GM18873 (cell line): Measurements from ENCODE around the gene KRTAP4-9.
"Not testable (repeated sequence)": the region's sequence is repeated elsewhere in the genome, so short reads cannot be mapped to it uniquely, and the experiment has no call there.

Experiments used
- ATAC-seq: cut with Tn5 transposase; IDR thresholded peaks from one replicate; pipeline ENCODE4 v1.9.1; 2021; ENCODE audit warnings: mild to moderate bottlenecking, moderate library complexity, moderate number of reproducible peaks; ENCODE audit not compliant: unreplicated experiment, low FRiP score

KRTAP4-9 gene

DNA sequence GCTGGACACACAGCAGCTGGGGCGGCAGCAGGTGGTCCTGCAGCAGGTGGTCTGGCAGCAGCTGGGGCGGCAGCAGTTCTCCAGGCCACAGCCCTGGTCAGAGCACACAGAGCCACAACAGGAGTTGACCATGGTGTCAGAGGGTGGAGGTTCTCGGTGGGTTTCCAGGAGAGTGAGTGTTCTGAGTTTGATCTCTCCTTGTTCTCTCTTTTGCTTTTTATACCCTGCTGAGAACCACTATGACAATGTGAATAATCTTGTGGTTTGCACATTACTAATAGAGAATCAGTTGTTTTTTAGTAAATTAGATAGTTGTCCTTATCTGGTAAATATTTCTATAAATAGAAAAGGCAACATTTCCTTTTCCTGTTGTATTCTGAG is 18.8 kb downstream of the KRTAP4-9 start, which contains the start of gene KRTAP4-12:
Gene KRTAP4-12, minus strand, starts transcription at position 192 of the 381 bp plus-strand sequence. Its CDS starts 60 bp downstream, at position 132.
- not testable (repeated sequence) for ATAC-seq

DNA sequence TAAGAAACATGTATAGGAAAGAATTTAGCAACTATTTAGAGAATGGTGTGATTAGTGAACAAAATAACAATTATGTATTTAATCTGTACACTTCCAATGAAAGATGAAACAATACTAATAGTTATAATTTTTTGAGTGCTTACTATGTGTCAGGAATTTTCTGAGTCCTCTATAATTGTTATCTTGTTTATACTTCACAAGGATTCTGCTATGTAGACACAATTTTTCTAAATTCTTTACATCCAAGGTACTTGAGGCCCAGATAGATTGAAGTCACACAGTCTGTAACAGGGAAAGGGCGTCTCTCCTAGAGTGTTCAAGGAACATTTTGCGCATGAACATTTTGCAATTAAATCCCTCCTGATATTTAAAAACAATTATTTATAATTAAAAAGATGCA is 19.9 kb downstream of the KRTAP4-9 start:
- ATAC-seq: no peak

DNA sequence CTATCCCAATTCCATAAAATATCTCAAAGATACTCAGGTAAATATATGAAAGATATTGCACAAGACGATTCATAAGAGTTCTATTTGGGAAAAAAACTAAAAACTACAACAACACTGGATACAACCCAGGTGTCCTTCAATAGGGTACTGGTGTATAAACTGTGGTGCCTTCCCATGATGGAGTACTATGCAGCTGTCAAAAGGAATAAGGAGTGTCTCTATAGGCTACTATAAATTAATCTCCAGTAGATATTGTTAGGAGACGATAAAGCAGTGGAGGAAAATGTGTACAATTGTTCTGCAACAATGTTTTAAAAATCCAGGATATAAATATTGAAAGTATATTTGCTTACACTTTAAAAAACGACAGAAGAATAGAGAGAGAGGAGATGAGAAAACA is 21.2 kb downstream of the KRTAP4-9 start:
- no peak for ATAC-seq

DNA sequence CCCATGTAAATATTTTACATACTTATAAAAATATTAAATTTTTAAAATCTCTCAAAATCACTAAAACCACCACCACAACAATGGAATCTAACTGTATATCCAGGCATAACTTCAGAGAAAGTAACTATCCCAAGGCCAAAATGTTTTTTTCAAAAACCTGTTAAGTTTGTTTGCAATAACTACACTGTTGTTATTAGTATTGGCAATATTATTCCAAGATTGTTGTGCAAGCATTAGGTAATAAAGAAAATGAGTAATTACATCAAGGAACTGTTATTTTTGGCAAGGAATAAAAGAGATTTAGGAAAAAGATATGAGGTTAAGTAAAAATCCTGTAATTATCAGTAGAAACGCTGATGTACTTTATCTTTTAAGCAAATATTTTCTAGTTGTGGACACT is 22.2 kb downstream of the KRTAP4-9 start:
- ATAC-seq: no peak

DNA sequence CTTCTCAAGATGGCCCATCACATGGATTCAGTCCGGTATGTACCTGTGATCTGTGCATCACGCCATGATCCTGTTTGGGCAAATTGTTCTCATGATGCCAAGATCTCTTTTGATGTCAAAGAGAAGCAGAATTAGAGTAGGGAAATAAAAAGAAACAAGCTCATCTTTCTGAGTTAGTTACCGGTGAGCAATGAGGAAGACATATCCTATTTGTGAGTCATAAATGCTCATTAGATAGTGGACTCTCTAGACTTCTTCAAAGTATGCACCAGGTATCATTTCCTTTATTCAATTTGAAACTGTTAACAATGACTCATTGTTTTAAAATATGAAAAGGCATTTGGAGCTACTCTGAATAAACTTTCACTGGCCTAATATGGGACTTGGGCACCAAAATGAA is 26.8 kb downstream of the KRTAP4-9 start:
- no peak for ATAC-seq

DNA sequence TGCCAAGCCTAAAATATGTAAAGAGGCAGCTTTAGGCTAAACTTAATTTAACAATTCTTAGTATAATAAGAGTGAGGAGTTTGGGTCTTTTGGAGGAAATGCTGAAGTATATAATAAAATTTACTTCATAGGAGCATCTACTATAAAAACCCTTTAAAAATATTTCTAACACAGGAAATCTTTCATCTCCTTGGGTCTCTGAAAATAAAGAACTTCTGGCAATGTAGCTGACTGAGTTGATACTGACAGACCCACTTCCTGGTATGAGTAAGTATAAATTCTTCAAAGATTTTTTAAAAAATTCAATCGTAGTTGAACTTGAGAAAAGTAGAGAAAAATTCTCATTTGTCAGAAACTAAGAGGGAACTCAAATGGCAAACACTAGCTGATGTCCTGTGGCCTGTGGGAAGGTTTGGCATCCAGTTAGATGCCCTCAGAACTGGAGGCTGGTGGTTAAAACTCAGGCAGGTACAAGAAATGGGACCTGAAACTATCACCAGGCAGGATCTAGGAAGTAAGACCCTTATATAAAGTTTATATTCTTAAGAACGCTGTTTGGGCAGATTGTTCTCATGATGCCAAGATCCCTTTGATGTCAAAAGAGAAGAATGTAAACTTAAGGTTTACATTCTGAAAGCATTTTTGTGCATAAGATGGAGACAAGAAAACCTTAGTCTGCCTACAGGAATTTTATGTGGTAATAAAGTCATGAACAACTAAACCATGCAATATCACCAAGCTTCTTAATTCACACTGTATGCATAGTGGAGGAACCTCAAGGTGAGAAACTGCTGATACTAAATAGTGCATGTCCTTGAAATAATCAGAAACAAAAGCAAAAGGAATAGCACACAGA is 28.9 kb downstream of the KRTAP4-9 start:
- no peak for ATAC-seq

DNA sequence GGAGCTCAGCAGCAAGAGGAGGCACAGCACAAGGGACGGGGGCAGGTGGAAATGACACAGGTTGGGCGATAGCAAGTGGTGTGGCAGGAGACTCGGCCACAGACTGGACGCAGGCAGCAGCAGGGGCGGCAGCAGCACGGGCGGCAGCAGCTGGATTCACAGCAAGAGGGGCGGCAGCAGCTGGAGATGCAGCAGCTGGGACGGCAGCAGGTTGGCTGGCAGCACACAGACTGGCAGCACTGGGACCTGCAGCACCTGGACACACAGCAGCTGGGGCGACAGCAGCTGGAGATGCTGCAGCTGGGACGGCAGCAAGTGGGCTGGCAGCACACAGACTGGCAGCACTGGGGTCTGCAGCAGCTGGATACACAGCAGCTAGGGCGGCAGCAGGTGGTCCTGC is 34.7 kb downstream of the KRTAP4-9 start:
- ATAC-seq: not testable (repeated sequence)

DNA sequence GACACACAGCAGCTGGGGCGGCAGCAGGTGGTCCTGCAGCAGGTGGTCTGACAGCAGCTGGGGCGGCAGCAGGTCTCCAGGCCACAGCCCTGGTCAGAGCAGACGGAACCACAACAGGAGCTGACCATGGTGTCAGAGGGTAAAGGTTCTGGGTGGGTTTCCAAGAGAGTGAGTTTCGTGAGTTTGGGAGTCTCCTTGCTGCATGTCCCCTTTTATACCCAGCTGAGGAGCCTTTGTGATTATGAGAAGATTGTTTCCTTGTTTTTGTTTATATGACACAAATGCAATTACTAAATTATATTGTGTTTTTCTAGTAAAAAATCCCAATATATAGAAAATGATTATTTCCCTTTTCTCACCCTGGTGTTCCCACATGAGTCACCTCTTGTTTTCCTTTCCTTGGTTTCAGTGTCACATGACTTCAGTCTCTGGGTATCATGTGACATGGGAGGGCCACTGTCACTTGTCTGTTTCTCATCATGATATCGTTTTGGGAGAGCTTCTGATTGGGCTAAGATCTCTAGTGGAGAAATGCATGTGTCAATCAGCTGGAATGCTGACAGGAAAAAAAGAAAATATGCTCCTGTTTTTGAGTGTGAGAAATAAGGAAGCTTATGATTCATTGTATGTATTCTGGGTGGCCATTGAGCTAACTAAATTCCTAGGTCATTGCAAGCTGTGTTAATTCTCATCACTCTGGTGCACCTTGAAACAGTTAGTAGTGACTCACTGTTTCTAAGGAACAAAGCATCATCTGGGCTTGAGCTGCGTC is 35.4 kb downstream of the KRTAP4-9 start, which contains the start of gene KRTAP4-6:
Gene KRTAP4-6, minus strand, starts transcription at position 185 of the 772 bp plus-strand sequence. Its CDS starts 57 bp downstream, at position 128.
- no peak for ATAC-seq

DNA sequence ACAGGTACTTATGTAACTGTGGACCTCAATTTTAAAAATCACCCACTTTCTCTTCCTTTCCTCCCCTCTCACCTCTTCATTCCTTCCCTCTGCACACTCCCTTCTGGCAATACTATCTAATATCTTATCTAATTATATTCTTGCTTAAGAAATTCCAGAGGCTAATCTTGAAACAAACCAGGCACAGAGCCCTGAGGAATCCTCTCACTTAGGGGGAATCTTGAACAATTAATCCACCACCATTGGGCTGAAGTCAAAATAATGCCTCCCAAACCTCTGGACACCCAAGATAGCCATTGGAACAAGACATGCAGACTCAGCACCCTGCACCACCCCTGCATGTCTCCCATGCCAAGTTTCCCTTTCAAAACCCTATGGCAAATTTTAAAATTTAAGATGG is 36.2 kb downstream of the KRTAP4-9 start:
- ATAC-seq: no peak

DNA sequence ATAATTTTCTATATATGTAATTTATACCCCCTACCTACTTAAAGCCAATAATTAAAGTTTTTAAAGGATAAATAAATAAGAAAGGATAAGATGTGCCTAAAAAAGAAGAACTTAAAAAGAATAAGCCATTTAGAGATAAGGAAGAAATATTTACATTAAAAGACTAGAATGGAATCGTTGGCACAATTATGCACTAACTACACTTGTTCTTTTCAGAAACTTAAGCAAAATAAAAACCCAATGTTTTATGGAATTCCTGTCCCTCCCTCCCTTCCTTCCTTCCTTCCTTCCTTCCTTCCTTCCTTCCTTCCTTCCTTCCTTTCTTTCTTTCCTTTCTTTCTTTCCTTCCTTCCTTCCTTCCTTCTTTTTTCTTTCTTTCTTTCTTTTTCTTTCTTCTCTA is 39.7 kb downstream of the KRTAP4-9 start:
- ATAC-seq: no peak

DNA sequence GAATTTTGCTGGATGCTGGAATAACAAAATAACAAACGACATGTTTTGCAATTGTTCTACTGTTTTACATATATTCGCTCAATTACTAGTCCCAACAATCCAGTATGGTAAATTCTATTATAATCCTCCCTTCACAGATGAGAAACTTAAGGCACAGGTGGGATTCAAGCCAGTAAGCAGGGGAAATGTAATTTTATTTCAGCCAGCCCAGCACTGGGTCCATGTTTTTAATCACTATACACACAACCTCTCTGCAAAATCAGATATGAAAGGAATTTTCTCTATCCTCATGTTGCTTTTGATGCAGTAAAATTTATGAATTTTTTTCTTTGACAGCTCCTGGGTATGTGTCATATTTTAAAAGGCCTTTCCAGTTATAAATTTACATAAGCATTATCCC is 40.1 kb downstream of the KRTAP4-9 start:
- ATAC-seq: no peak

DNA sequence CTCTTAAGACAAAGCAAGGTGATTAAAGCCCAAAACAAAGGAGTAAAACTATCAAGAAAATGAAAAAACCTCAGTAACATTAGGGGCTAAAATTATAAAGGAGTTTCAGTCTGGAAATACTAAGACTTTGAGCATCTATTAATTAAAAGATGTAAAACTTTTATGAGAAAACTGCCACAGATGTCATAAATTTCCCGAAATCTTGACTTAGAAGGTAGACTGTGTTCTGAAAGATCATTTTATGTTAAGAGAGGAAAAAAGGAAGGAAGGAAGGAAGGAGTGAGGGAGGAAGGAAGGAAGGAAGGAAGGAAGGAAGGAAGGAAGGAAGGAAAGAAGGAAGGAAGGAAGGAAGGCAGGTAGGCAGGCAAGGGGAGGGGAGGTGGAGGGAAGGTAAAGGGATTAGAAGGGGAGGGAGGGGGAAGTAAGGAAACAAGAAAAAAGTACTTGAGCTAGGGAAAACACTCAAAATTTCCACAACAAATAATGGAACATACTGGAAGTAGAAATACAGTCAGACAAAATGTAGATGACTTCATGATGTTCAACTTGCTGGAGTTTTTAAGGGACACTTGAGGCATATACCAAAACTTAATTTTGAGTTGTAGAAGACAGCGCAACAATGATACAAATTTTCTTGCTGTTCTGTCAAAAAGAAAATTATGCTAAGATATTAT is 42.5 kb downstream of the KRTAP4-9 start:
- no peak for ATAC-seq

DNA sequence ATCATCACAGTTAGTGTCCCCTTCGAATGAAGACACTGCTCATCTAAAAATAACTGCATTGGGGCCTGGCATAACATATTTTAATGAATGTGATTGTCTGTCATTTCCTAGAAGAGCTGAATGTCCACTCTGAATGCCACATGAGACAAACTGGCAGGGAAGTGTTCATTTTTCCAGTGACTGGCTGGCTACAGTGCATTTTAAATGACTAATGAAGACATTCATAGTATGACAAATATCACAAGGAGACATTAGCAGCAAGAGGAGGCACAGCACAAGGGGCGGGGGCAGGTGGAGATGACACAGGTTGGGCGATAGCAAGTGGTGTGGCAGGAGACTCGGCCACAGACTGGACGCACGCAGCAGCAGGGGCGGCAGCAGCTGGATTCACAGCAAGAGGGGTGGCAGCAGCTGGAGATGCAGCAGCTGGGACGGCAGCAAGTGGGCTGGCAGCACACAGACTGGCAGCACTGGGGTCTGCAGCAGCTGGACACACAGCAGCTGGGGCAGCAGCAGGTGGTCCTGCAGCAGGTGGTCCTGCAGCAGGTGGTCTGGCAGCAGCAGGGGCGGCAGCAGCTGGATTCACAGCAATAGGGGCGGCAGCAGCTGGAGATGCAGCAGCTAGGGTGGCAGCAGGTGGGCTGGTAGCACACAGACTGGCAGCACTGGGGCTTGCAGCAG is 43.9 kb downstream of the KRTAP4-9 start:
- ATAC-seq: not testable (repeated sequence)

DNA sequence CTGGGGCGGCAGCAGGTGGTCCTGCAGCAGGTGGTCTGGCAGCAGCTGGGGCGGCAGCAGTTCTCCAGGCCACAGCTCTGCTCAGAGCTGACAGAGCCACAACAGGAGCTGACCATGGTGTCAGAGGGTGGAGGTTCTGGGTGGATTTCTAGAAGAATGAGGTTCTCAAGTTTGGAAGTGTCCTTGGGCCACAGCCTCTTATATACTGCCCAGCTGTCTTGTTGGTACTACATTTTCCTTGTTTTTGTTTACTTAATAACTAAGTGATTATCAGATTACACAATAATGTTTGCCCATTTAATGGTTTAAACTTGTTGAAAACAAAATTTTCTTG is 44.4 kb downstream of the KRTAP4-9 start, which contains the start of gene KRTAP4-5:
Gene KRTAP4-5, minus strand, starts transcription at position 174 of the 334 bp plus-strand sequence. Its CDS starts 58 bp downstream, at position 116.
- ATAC-seq: no peak

DNA sequence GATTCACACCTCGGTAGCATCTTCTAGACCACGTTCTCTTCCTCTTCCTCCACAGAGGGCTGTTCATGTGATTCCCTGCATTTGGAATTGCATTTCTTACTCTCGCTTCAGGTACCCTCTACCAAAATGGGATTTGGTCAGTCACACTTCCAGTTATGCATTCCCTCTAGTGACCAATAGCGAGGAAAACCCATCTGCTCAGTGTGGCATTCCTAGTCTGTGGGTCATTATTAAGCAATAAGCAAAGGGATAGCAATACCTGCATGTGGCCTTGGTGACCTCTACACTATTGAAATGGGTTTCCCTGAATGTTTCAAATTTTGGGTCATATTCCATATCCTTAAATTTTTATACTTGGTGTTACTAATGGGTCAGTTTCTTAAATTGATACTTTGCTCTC is 44.8 kb downstream of the KRTAP4-9 start:
- ATAC-seq: no peak

DNA sequence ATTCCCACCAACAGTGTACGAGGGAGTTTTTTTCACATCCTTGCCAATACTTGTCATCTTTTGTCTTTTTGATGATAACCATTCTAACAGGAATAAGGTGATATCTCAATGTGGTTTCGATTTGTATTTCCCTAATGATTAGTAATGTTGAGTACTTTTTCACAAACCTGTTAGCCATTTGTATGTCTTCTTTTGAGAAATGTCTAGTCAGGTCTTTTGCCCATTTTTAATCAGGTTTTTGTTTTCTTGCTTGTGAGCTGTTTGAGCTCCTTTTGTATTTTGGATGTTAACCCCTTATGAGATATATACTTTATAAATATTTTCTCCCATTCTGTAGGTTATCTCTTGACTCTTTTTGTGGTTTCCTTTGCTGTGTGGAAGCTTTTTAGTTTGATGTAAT is 46.3 kb downstream of the KRTAP4-9 start:
- no peak for ATAC-seq

DNA sequence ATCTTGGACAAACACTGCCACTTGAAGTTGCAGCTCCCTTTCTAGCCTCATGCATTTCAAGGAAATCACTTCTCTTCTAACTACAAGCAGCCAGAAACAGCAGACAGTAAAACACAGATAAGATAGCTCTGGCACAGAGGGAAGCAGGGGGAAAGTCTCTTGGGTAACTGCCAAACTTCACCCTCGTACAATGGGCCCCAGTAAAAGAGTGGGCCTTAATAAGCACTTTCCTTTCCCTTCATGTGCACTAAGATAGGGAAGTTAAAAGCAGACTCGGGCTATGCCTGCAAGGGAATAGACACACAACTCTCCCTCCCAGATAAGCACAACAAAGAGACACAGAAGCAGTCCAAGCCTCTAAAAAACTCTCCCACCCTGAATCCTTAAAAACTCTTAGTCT is 48.7 kb downstream of the KRTAP4-9 start:
- no peak for ATAC-seq
